IMR-90 (cell line): ENCODE data around the gene TMEM209. TPM values are rescaled to one million over a fixed set of nuclear protein-coding genes. Genes with fewer than 3 reads are reported as not detected.

Source experiments
- ATAC-seq: fragments of 200-7000 bp; cut with Tn5 transposase; 2 replicates; pipeline ENCODE4 v1.9.1; 2020; ENCODE audit warnings: low read depth, mild to moderate bottlenecking, moderate library complexity
- BruUV-seq: library from RNA; stranded (reverse); fragments of 400-500 nt; replicated peaks from 2 replicates; lab custom pipeline; 2021; lab: Mats Ljungman, UMichigan
- CTCF ChIA-PET: fragments of 300-600 bp; formaldehyde crosslinking; extraction: SDS; loops from one replicate; lab custom pipeline; 2021; ENCODE audit warnings: antibody characterized with exemption; lab: Yijun Ruan, JAX
- POLR2A ChIA-PET: fragments of 300-600 bp; sonication (Branson Sonifier 250); formaldehyde crosslinking; loops from one replicate; lab custom pipeline; 2022; ENCODE audit warnings: antibody characterized with exemption; ENCODE audit not compliant: unreplicated experiment; lab: Charles Lee
- DNase-seq: peaks from one replicate; pipeline ENCODE4 v3.0.0; 2013
- H2AFZ ChIP-seq: replicated peaks from 2 replicates; pipeline ENCODE3; 2013; ENCODE audit warnings: low read length, mild to moderate bottlenecking; ENCODE audit not compliant: poor library complexity
- H2AK5ac ChIP-seq: 2 replicates; pipeline ENCODE4 v1.6.1; 2013; ENCODE audit warnings: low read depth, low read length, inconsistent platforms
- H2AK9ac ChIP-seq: replicated peaks from 2 replicates; pipeline ENCODE3; 2013; ENCODE audit warnings: mild to moderate bottlenecking, low read depth, low read length, moderate library complexity; ENCODE audit not compliant: poor library complexity
- H2BK120ac ChIP-seq: 2 replicates; pipeline ENCODE4 v1.6.1; 2013; ENCODE audit warnings: low read depth, low read length, inconsistent platforms
- H2BK15ac ChIP-seq: 3 replicates; pipeline ENCODE4 v1.6.1; 2013; ENCODE audit warnings: low read depth, low read length, inconsistent platforms
- H2BK20ac ChIP-seq: 2 replicates; pipeline ENCODE4 v1.6.1; 2013; ENCODE audit warnings: low read depth, mild to moderate bottlenecking, inconsistent platforms, low read length, moderate library complexity
- H2BK5ac ChIP-seq: 2 replicates; pipeline ENCODE4 v1.6.1; 2013; ENCODE audit warnings: mild to moderate bottlenecking, low read depth, low read length, inconsistent platforms; ENCODE audit not compliant: poor library complexity, severe bottlenecking
- H3K14ac ChIP-seq: replicated peaks from 2 replicates; pipeline ENCODE4 v1.6.1; 2013; ENCODE audit warnings: low read depth, low read length, inconsistent platforms
- H3K18ac ChIP-seq: 2 replicates; pipeline ENCODE4 v1.6.1; 2013; ENCODE audit warnings: low read depth, low read length, control low read depth
- H3K23ac ChIP-seq: 2 replicates; pipeline ENCODE4 v1.6.1; 2013; ENCODE audit warnings: low read depth, low read length, inconsistent platforms
- H3K27ac ChIP-seq: 2 replicates; pipeline ENCODE4 v1.5.1; 2013; ENCODE audit warnings: mild to moderate bottlenecking, control low read depth, low read length; ENCODE audit not compliant: insufficient read depth
- H3K27me3 ChIP-seq: 2 replicates; pipeline ENCODE4 v1.6.1; 2013; ENCODE audit warnings: low read length; ENCODE audit not compliant: control insufficient read depth, insufficient read depth
- H3K36me3 ChIP-seq: 2 replicates; pipeline ENCODE4 v1.6.1; 2013; ENCODE audit warnings: low read length, mixed read lengths; ENCODE audit not compliant: control insufficient read depth, insufficient read depth
- H3K4ac ChIP-seq: 2 replicates; pipeline ENCODE4 v1.6.1; 2013; ENCODE audit warnings: low read depth, low read length, inconsistent platforms
- H3K4me1 ChIP-seq: 2 replicates; pipeline ENCODE4 v1.6.1; 2013; ENCODE audit warnings: low read length, mixed read lengths; ENCODE audit not compliant: control insufficient read depth, insufficient read depth
- H3K4me2 ChIP-seq: 2 replicates; pipeline ENCODE4 v1.6.1; 2013; ENCODE audit warnings: low read depth, mild to moderate bottlenecking, control low read depth, low read length, moderate library complexity
- H3K4me3 ChIP-seq: 2 replicates; pipeline ENCODE4 v1.5.1; 2013; ENCODE audit warnings: low read depth, mild to moderate bottlenecking, control low read depth, low read length, moderate library complexity; ENCODE audit not compliant: insufficient read depth
- H3K56ac ChIP-seq: 2 replicates; pipeline ENCODE4 v1.6.1; 2013; ENCODE audit warnings: low read length, inconsistent platforms; ENCODE audit not compliant: insufficient read depth; ENCODE audit errors: extremely low read depth
- H3K79me1 ChIP-seq, 2 experiments: 2 replicates each; pipeline ENCODE4 v1.6.1; 2013; ENCODE audit warnings: low read length in 2 of 2, inconsistent platforms in 1 of 2, low read depth in 1 of 2
- H3K9ac ChIP-seq: 2 replicates; pipeline ENCODE4 v1.6.1; 2013; ENCODE audit warnings: low read depth, low read length, control low read depth
- H3K9me1 ChIP-seq: 2 replicates; pipeline ENCODE4 v1.6.1; 2013; ENCODE audit warnings: low read length, inconsistent platforms; ENCODE audit not compliant: insufficient read depth
- H3K9me3 ChIP-seq: 2 replicates; pipeline ENCODE4 v1.6.1; 2013; ENCODE audit warnings: low read length; ENCODE audit not compliant: control insufficient read depth, insufficient read depth
- H4K20me1 ChIP-seq: 2 replicates; pipeline ENCODE4 v1.6.1; 2013; ENCODE audit warnings: low read length, inconsistent platforms; ENCODE audit not compliant: insufficient read depth
- H4K5ac ChIP-seq: 2 replicates; pipeline ENCODE4 v1.6.1; 2013; ENCODE audit warnings: mild to moderate bottlenecking, low read depth, low read length, control low read depth
- H4K8ac ChIP-seq, 2 experiments: 2 replicates each; pipeline ENCODE4 v1.6.1; 2013; ENCODE audit warnings: low read depth in 2 of 2, low read length in 2 of 2, control low read depth in 1 of 2, inconsistent platforms in 1 of 2
- H4K91ac ChIP-seq: 2 replicates; pipeline ENCODE4 v1.6.1; 2013; ENCODE audit warnings: low read depth, low read length, inconsistent platforms; ENCODE audit not compliant: insufficient read depth
- BHLHE40 ChIP-seq: fragments of 150-350 bp; IDR thresholded peaks from 2 replicates; pipeline ENCODE4 v1.6.1; 2016; ENCODE audit warnings: mild to moderate bottlenecking, low read depth, low read length
- CEBPB ChIP-seq: IDR thresholded peaks from 2 replicates; pipeline ENCODE4 v1.6.1; 2012; ENCODE audit warnings: low read depth, low read length, improper control_type of control experiment
- CHD1 ChIP-seq: IDR thresholded peaks from 2 replicates; pipeline ENCODE4 v1.6.1; 2012; ENCODE audit warnings: low read depth, low read length, improper control_type of control experiment
- ELK1 ChIP-seq: fragments of 150-350 bp; IDR thresholded peaks from 2 replicates; pipeline ENCODE4 v1.6.1; 2016; ENCODE audit warnings: low read depth, mild to moderate bottlenecking, low read length, moderate library complexity, borderline replicate concordance
- FOS ChIP-seq: fragments of 150-350 bp; IDR thresholded peaks from 2 replicates; pipeline ENCODE4 v1.6.1; 2016; ENCODE audit warnings: low read depth, low read length
- MAZ ChIP-seq: IDR thresholded peaks from 2 replicates; pipeline ENCODE4 v1.6.1; 2012; ENCODE audit warnings: low read depth, mild to moderate bottlenecking, low read length, improper control_type of control experiment, moderate library complexity, borderline replicate concordance
- RFX5 ChIP-seq: IDR thresholded peaks from 2 replicates; pipeline ENCODE4 v1.8.0; 2012; ENCODE audit warnings: low read depth, mild to moderate bottlenecking, low read length, moderate library complexity
- WGBS, 2 experiments: methylation state at CpG; one replicate each; pipeline versions ENCODE4 v1.1.5 to v1.1.7; 2013; ENCODE audit warnings: missing lambda C conversion rate in 2 of 2; ENCODE audit not compliant: insufficient read length in 1 of 2; ENCODE audit errors: extremely low coverage in 2 of 2; 5-methylcytosine and 5-hydroxymethylcytosine counted together
- dilution Hi-C: fragments of 300-500 bp; cut with HindIII; formaldehyde crosslinking; loops from one replicate; pipeline ENCODE4 v1.14.3; 2018; ENCODE audit warnings: low sequenced_read_pairs; ENCODE audit not compliant: unreplicated experiment
- in situ Hi-C: fragments of 300-500 bp; cut with MboI; formaldehyde crosslinking; loops from 3 replicates; pipeline ENCODE4 v1.14.3; 2019; ENCODE audit warnings: low sequenced_read_pairs, inconsistent platforms, mixed read lengths
- intact Hi-C: fragments of 100-400 bp; cut with micrococcal nuclease; formaldehyde crosslinking; loops from 2 replicates; pipeline ENCODE4 v1.10.0; 2022
- polyA plus RNA-seq, 3 experiments: library from polyadenylated mRNA; depleted of rRNA; stranded (reverse); fragments of >200 nt; gene quantifications; 2 replicates each; pipeline ENCODE4 v1.2.3, GENCODE V29; 2012; ENCODE audit warnings: low replicate concordance in 1 of 3
- total RNA-seq: library from RNA; depleted of rRNA; stranded (reverse); fragments of >200 nt; gene quantifications from 2 replicates; pipeline ENCODE4 v1.2.3, GENCODE V29; 2012

The TMEM209 gene
- total and polyA plus RNA-seq, 2 of the 4 experiments (the other 2 are of a cell fraction): 8.0 to 11.3 TPM

GRCh38 chr7:130223646-130224045 is 18.4 kb upstream of the TMEM209 start:
- H3K79me1 ChIP-seq: no peaks in the 10 kb centered on the region
- H3K4me1 ChIP-seq: no peaks in the 10 kb centered on the region; the same call in 1 of the 2 replicates
- no peak overlapping the region for H2AFZ ChIP-seq
- TF ChIP-seq CHD1: no peak
- TF ChIP-seq ELK1: no peak
- TF ChIP-seq MAZ: no peak
- no peak for TF ChIP-seq FOS
- TF ChIP-seq RFX5: no peak
- TF ChIP-seq BHLHE40: no peak
- no peak for TF ChIP-seq CEBPB
- dilution Hi-C loops (no loop called here), intact Hi-C loops (no loop called here), in situ Hi-C loops (no loop called here)
- no peak overlapping the region for H3K27ac ChIP-seq
- H3K9me1 ChIP-seq: no peaks in the 10 kb centered on the region
- no peak overlapping the region for H3K14ac ChIP-seq
- no peaks in the 10 kb centered on the region for H3K36me3 ChIP-seq
- H4K5ac ChIP-seq: no peak overlapping the region
- no peak overlapping the region for H4K91ac ChIP-seq
- H3K56ac ChIP-seq: no peak overlapping the region
- no peak overlapping the region for H2BK5ac ChIP-seq
- no peak overlapping the region for H3K9ac ChIP-seq
- BruUV-seq: no TSS peak
- ChIA-PET POLR2A (no interaction called here), CTCF (no interaction called here)
- H2AK5ac ChIP-seq: no peak overlapping the region
- no peak overlapping the region for H3K4ac ChIP-seq
- H3K23ac ChIP-seq: no peak overlapping the region
- no peaks in the 10 kb centered on the region for H3K9me3 ChIP-seq
- DNase-seq (no peak), ATAC-seq (no peak)
- H3K27me3 ChIP-seq: peaks cover 2% of the 10 kb centered on the region; the same call in 1 of the 2 replicates
- no peak overlapping the region for H2BK20ac ChIP-seq
- no CpG with 5 or more reads among the region's 1 CpG for WGBS, 2 experiments
- no peak overlapping the region for H2AK9ac ChIP-seq
- H3K4me2 ChIP-seq: no peak overlapping the region
- H3K4me3 ChIP-seq: no peak overlapping the region
- H4K20me1 ChIP-seq: no peaks in the 10 kb centered on the region
- H2BK120ac ChIP-seq: no peak overlapping the region
- H4K8ac ChIP-seq: no peak overlapping the region
- H3K18ac ChIP-seq: no peak overlapping the region
- H2BK15ac ChIP-seq: no peak overlapping the region
